ENCODE measurements around the gene CAB39. TPM values are rescaled to one million over a fixed set of nuclear protein-coding genes. Genes with fewer than 3 reads are reported as not detected.

Gene CAB39
- total and polyA plus RNA-seq, 2 of the 8 experiments (the other 6 are each of a cell fraction or from before 2014, with no cell fraction given), result 16.4 to 50.5 TPM

DNA sequence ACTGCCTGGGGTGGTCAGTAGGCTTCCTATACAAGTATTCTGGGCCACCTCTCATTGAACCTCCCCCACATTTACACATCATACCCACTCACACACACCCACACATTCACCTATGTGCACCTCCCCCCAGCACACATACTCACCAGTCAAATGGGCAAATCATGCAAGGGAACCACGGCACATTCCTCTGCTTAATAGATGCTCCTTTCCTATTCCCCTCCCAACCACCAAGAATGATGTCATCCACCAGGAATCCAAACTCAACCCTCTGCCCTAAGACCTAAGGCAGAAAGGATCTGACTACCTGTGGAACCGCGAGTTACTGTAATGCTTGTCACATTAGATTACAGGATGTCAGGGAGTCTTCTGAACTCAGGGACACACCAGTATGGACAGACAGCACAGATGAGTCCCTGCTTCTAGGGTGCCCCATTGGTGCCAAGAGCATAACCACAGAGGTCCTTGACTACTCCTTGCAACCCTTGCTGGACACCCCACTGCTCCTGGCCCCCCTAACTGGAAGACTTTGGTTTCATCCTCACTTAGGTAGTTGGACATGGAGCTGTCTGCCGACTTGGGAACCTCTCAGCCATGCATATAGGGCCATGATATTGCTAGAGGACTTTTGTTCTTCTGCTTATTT, 21.5 kb upstream of the CAB39 start (continued):
- TF ChIP-seq EZH2 (IDR thresholded peaks at IDR 0.05; ENCODE audit: low read depth, low read length, severe bottlenecking) (no peak), HDAC6 (IDR thresholded peaks at IDR 0.05; ENCODE audit: low read depth, low read length) (no peak), KDM1A (IDR thresholded peaks at IDR 0.05; ENCODE audit: borderline replicate concordance, low read length) (no peak), KDM5A (IDR thresholded peaks at IDR 0.05; ENCODE audit: low read length) (no peak), SIRT6 (IDR thresholded peaks at IDR 0.05; ENCODE audit: low read length) (no peak), TBP (IDR thresholded peaks at IDR 0.05; ENCODE audit: low read depth, low read length) (no peak), SRF (IDR thresholded peaks at IDR 0.05; ENCODE audit: low read depth, low read length) (no peak), EGR1 (IDR thresholded peaks at IDR 0.05; ENCODE audit: borderline replicate concordance, low read depth, low read length) (no peak), SIX5 (IDR thresholded peaks at IDR 0.05; ENCODE audit: low read depth, low read length) (no peak), KDM4A (IDR thresholded peaks at IDR 0.05; ENCODE audit: low read depth, low read length, severe bottlenecking) (no peak), JUND (IDR thresholded peaks at IDR 0.05; ENCODE audit: low read length) (peak; percentile 83), POLR2AphosphoS5 (IDR thresholded peaks at IDR 0.05; ENCODE audit: low read depth, low read length) (no peak), CHD1 (IDR thresholded peaks at IDR 0.05; ENCODE audit: low read depth, low read length) (no peak)
- TF ChIP-seq, protein P1, sequence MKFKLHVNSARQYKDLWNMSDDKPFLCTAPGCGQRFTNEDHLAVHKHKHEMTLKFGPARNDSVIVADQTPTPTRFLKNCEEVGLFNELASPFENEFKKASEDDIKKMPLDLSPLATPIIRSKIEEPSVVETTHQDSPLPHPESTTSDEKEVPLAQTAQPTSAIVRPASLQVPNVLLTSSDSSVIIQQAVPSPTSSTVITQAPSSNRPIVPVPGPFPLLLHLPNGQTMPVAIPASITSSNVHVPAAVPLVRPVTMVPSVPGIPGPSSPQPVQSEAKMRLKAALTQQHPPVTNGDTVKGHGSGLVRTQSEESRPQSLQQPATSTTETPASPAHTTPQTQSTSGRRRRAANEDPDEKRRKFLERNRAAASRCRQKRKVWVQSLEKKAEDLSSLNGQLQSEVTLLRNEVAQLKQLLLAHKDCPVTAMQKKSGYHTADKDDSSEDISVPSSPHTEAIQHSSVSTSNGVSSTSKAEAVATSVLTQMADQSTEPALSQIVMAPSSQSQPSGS (IDR thresholded peaks at IDR 0.05; ENCODE audit: low read length), result peak; percentile 39; the same call in 1 of the 2 replicates
- TF ChIP-seq, protein P2, sequence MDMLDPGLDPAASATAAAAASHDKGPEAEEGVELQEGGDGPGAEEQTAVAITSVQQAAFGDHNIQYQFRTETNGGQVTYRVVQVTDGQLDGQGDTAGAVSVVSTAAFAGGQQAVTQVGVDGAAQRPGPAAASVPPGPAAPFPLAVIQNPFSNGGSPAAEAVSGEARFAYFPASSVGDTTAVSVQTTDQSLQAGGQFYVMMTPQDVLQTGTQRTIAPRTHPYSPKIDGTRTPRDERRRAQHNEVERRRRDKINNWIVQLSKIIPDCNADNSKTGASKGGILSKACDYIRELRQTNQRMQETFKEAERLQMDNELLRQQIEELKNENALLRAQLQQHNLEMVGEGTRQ (IDR thresholded peaks at IDR 0.05; ENCODE audit: low read length), result no peak

Measured in H1 (cell line).